ENCODE measurements around the gene CELF3.

DNA sequence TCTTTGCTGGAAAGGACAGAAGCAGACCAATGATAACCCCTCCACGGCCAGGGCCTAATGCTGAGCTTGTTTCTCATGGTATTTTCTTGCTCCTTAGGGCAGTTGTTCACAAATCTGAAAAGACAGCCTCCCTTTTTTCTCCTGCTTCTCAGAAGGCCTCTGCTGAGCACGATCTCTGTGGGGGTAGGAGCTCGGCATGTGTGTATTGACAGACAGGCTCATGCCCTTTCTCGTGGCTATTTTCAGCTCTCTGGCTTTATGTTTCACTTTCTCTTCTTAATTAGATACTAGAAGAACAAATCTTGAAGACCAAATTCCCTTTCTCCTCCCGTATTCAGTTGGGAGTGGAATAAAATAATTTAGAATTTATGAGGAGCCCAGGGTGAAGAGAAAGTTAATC is 4.0 kb upstream of the CELF3 start:
- TF ChIP-seq, protein P1, sequence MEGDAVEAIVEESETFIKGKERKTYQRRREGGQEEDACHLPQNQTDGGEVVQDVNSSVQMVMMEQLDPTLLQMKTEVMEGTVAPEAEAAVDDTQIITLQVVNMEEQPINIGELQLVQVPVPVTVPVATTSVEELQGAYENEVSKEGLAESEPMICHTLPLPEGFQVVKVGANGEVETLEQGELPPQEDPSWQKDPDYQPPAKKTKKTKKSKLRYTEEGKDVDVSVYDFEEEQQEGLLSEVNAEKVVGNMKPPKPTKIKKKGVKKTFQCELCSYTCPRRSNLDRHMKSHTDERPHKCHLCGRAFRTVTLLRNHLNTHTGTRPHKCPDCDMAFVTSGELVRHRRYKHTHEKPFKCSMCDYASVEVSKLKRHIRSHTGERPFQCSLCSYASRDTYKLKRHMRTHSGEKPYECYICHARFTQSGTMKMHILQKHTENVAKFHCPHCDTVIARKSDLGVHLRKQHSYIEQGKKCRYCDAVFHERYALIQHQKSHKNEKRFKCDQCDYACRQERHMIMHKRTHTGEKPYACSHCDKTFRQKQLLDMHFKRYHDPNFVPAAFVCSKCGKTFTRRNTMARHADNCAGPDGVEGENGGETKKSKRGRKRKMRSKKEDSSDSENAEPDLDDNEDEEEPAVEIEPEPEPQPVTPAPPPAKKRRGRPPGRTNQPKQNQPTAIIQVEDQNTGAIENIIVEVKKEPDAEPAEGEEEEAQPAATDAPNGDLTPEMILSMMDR (IDR thresholded peaks at IDR 0.05; ENCODE audit: poor library complexity, severe bottlenecking), result no peak
- no peak for TF ChIP-seq SMC3 (conservative IDR thresholded peaks at IDR 0.05; ENCODE audit: poor library complexity)
- TF ChIP-seq EP300 (conservative IDR thresholded peaks at IDR 0.05; ENCODE audit: poor library complexity, severe bottlenecking), result no peak
- TF ChIP-seq POLR2AphosphoS5 (IDR thresholded peaks at IDR 0.05), result no peak
